ENCODE results near the gene TSSC4.

Gene TSSC4

GRCh38 chr11:2447951-2448650, 47.6 kb downstream of the TSSC4 start:
- no peak for DNase-seq (ENCODE audit: low read depth)
- no peak for TF ChIP-seq CTCF (IDR thresholded peaks at IDR 0.05; ENCODE audit: low read depth, low read length, missing control alignments)
- in situ Hi-C loops (cut with HindIII; ENCODE audit: low sequenced_read_pairs): no loop called here
- H3K4me3 ChIP-seq (ENCODE audit: low read depth, low read length): no peak overlapping the region

GRCh38 chr11:2448661-2449547, 48.4 kb downstream of the TSSC4 start:
- TF ChIP-seq CTCF (IDR thresholded peaks at IDR 0.05; ENCODE audit: low read depth, low read length, missing control alignments): no peak
- H3K4me3 ChIP-seq (ENCODE audit: low read depth, low read length): no peak overlapping the region
- no peak for DNase-seq (ENCODE audit: low read depth)
- in situ Hi-C loops (cut with HindIII; ENCODE audit: low sequenced_read_pairs): no loop called here

GRCh38 chr11:2449548-2450320, 49.2 kb downstream of the TSSC4 start:
- DNase-seq (ENCODE audit: low read depth): no peak
- in situ Hi-C loops (cut with HindIII; ENCODE audit: low sequenced_read_pairs): no loop called here
- no peak for TF ChIP-seq CTCF (IDR thresholded peaks at IDR 0.05; ENCODE audit: low read depth, low read length, missing control alignments)
- no peak overlapping the region for H3K4me3 ChIP-seq (ENCODE audit: low read depth, low read length)

GRCh38 chr11:2450321-2451041, 49.9 kb downstream of the TSSC4 start:
- in situ Hi-C loops (cut with HindIII; ENCODE audit: low sequenced_read_pairs): no loop called here
- TF ChIP-seq CTCF (IDR thresholded peaks at IDR 0.05; ENCODE audit: low read depth, low read length, missing control alignments): no peak
- no peak overlapping the region for H3K4me3 ChIP-seq (ENCODE audit: low read depth, low read length)
- DNase-seq (ENCODE audit: low read depth): no peak

- in situ Hi-C loops (cut with HindIII; ENCODE audit: low sequenced_read_pairs): no loop called here
- no peak for DNase-seq (ENCODE audit: low read depth)
- H3K4me3 ChIP-seq (ENCODE audit: low read depth, low read length): no peak overlapping the region
- no peak for TF ChIP-seq CTCF (IDR thresholded peaks at IDR 0.05; ENCODE audit: low read depth, low read length, missing control alignments)
Observed at GRCh38 chr11:2451336-2451735, 50.8 kb downstream of the TSSC4 start.

GRCh38 chr11:2451916-2452315, 51.4 kb downstream of the TSSC4 start:
- no peak for DNase-seq (ENCODE audit: low read depth)
- in situ Hi-C loops (cut with HindIII; ENCODE audit: low sequenced_read_pairs): no loop called here
- no peak for TF ChIP-seq CTCF (IDR thresholded peaks at IDR 0.05; ENCODE audit: low read depth, low read length, missing control alignments)
- no peak overlapping the region for H3K4me3 ChIP-seq (ENCODE audit: low read depth, low read length)

All from astrocyte of the cerebellum (primary cell).